Daoy (cell line): ENCODE data around the gene SEZ6L. TPM values are rescaled to one million over a fixed set of nuclear protein-coding genes. Genes with fewer than 3 reads are reported as not detected.
A peak's percentile ranks its signal among the peaks of the same experiment; 100 is the strongest.

Source experiments
- DNase-seq: peaks from one replicate; pipeline ENCODE4 v3.0.0-alpha.2; 2015; ENCODE audit warnings: low read depth
- total RNA-seq: library from RNA; depleted of rRNA; stranded (reverse); fragments of >200 nt; shearing (Covaris generic); gene quantifications from 2 replicates; pipeline ENCODE4 v1.2.3, GENCODE V29; 2014

The SEZ6L gene
- total RNA-seq, 1 experiment from 2014 or later = not detected

GRCh38 chr22:26241361-26241760 is 72.1 kb downstream of the SEZ6L start:
- no peak for DNase-seq

DNA sequence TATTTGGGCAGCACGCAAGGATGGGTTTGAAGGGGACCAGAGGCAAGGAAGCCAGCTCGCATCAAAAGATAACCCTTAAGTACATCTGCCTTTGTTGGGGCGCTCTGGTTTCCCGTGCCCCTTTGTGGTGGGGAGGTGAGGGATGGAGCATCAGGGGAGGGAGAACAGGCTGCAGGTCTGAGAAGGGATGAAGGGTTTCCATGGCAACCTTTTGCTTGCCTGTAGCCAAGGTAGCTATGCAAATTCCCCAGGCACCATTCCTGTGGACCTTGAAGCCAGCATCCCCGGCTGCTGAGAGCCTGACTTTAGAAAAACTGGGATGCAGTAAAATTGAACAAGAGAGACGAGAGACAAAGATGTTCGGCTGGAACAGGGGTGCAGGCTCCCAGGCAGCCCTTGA is 75.7 kb downstream of the SEZ6L start:
- DNase-seq = no peak

- no peak for DNase-seq
Measured at GRCh38 chr22:26246552-26246951, 77.3 kb downstream of the SEZ6L start.

DNA sequence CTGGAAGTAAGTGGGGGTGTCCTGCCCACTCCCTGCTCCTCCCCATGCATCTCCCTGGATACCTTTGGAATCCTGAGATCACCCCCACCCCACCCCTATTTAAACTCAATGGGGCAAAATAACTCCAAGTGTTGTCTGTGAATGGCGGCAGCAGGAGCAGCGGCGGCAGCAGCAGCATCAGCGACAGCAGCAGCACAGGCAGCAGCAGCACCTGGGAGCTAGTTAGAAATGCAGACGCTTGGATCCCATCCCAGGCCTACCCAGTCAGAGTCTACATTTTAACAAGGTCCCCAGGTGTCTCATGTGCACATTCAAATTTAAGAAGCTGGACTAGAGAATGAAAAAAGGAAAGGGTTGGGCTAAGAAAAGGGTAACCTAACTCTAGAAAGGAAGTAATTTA is 82.6 kb downstream of the SEZ6L start:
- DNase-seq = no peak

DNA sequence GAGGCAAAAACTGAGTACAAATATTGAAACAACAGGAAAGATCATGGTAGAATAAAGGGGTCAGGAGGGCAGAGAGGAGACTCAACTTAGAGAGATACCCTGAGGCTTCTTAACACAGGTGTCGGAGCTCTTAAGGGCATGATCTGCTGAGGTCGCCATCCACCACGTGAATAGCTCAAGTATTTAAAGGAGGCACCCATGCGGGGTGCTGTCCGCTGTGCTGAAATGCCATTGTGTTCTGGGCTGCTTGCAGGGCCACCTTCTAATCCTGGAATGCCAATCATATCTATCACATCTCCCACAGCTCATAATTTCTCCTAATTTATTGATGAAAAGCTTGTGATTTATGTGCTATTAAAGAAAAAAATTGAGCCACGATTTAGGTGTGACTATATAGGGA is 90.2 kb downstream of the SEZ6L start:
- DNase-seq = peak; percentile 46

- no peak for DNase-seq
Measured at GRCh38 chr22:26264162-26264561, 94.9 kb downstream of the SEZ6L start.

DNA sequence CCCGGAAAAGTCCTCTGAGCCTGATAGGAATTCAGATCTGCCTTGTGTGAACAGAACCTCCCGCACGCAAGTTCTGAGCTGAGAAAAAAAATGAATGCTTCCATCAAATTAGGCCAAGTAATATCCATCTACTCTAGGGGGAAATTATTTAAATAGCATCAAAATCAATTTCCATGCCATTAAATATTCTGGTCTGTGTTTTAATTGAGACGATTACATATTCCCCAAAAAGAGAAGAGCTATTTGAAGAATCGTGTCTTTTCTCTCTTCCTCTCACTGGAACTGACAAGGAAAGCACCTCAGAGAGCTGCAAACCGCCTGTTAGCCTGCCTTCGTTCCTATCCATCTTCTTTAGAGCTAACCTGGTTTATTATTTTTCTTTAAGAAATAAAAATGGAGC is 96.0 kb downstream of the SEZ6L start:
- DNase-seq = no peak

- DNase-seq = no peak
Measured at GRCh38 chr22:26265909-26266308, 96.6 kb downstream of the SEZ6L start.

DNA sequence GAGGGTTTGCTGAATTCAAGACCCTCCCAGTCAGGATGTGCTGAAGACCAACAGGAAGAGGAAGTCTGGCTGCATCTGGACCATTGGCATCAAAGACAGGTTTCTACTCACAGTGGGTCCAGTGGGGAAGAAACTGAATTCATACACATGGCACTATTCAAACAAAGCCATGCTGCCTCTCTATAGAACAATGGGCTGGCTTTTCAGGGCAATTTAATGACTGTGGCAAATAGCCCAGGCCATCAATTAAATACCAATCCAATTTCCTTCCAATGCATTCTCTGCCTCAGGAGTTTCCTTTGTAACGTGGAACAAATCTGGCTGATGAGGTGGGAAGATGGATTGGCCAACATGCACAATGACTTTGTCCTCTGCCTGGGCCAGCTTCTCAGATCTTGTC is 98.6 kb downstream of the SEZ6L start:
- DNase-seq = no peak

DNA sequence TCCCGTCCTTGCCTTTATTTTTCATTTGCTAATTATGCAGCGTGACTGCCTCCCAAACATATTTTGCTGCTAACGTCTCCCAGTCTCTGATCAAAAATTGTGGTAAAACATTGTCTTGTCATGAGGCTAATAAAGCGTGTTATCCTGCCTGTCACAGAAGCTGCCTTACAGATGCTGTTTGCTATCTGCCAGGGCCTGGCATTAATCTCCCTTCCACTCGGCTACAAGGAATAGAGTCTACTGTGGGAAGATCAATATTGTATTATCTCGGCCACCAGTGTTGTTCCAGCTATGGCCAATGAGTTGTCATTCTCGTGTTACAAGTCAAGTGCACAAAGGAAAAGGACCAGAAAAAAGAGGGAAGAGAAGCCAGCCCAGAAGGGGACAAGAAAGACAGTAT is 100.3 kb downstream of the SEZ6L start:
- no peak for DNase-seq

DNA sequence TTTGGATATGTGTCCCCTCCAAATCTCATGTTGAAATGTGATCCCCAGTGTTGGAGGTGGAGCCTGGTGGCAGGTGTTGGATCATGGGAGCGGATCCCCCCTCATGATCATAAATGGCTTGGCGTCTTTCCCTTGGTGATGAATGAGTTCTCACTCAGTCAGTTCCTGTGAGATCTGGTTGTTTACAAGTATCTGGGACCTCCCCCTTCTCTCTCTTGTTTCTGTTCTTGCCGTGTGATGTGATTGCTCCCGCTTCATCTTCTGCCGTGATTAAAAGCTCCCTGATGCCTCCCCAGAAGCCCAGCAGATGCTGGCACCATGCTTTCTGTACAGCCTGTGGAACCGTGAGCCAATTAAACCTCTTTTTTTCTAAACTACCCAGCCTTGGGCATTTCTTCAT is 102.2 kb downstream of the SEZ6L start:
- no peak for DNase-seq

DNA sequence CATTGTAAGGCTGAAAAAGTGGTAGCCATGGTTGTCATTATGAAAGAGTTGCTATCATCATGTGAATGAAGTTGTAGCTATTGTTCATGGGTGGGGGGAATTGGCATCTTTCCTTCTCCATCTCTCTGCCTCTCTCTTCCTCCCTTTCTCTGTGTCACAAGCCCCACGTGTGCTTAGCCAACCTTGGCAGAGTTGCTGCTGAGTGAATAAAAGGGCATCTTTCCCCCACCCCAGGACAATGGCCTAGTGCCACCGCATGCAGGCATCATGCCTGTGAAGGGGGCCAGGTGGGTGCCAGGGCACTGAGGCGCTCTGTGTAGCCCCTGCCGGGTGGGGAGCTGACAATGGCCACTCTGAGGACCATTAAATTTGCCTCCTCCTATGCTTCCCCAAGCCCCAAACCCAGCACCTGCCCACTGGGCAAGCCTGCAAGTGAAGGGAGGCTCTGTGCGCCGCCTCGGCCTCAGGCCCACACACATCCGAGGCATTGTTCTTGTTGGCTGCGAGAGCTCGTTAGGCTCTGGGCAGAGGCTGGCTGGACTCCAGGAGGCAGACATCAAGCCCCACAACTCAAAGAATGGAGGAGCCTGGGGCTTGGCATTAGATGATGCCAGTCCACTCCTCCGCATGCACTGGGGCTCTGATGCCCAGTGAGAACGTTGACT is 103.9 kb downstream of the SEZ6L start:
- DNase-seq = no peak

DNA sequence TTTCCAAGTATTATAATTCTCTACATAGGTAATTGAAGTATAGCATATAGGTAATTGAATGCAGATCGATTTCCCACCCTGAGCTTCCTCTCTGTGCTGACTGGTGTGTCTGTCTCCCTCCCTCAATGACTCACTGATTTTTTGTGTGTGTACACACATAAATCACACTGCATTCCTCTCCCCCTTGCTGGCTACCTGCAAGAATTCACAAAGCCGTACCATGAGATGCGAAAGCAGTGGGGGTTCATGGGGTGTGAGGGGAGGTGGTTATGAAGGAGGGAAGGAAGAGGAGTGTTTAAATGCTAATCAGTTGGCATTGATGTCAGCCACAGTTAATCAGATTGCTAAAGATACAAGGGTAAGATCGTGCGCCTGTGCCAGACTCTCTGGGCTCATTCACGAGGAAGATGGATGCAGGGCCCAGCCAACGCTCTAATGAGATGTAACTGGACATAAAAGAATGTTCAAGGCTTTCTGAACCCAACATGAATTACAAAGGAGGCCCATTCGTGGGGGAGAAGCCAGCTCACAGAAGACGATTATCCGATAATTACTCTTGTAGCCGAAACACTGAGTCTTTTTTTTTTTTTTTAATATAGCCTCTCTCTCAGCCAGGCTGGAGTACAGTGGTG is 107.4 kb downstream of the SEZ6L start:
- DNase-seq = peak; percentile 13

DNA sequence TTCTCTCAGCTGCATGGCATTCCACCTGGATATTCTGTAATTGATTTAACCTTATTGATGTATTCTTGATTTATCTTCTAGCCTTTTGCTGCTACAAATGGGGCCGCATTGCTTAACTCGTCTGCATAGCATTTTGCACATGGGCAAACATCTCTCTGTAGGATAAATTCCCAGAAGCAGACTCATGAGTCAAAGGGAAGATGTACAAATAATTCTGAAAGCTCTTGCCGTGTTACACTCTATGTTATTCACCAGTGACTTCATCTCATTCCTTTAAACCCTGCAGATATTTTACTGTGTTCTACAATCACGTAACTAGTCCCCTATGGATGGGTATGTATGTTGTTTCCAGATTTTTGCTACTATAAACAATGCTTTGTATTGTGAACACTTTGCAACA is 112.7 kb downstream of the SEZ6L start:
- DNase-seq = no peak

DNA sequence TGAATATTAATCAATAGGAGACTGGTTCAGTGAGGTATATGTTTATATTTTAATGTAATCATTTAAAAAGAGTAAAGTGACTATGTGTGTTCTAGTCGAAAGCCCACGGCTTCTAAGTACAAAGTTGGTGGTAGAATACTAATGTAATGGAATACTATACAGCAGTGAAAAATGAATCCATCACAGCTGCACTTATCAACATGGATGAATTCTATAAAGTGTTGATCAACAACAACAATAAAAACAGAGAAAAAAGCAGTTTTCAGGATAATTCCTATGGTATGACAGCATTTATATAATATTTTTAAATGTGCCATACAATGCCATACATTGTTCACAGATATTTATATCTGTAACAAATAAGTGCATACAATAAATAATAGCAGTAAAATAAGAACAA is 114.1 kb downstream of the SEZ6L start:
- no peak for DNase-seq

DNA sequence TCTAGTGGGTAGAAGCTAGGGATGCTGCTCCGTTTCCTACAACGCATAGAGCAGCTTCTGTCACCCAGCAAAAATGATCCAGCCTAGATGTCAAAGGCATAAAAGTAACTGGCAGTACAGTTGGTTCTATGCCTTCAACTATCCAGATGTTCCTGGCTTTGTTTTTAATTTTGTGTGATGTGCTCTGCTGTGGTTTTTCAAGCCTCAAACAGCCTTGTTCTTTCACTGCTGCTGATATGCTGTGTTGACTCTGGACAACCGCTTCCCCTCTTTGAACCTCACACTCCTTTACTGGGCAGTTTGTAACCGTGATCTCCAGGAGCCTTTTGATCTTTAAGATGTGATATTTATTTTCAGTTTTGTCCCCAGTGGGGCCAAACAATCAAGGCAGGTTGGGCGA is 116.4 kb downstream of the SEZ6L start:
- DNase-seq = no peak

- DNase-seq = no peak
Measured at GRCh38 chr22:26286091-26286820, 117.0 kb downstream of the SEZ6L start.

- DNase-seq = no peak
Measured at GRCh38 chr22:26287382-26288225, 118.3 kb downstream of the SEZ6L start.

GRCh38 chr22:26289611-26290101 is 120.4 kb downstream of the SEZ6L start:
- DNase-seq = no peak

DNA sequence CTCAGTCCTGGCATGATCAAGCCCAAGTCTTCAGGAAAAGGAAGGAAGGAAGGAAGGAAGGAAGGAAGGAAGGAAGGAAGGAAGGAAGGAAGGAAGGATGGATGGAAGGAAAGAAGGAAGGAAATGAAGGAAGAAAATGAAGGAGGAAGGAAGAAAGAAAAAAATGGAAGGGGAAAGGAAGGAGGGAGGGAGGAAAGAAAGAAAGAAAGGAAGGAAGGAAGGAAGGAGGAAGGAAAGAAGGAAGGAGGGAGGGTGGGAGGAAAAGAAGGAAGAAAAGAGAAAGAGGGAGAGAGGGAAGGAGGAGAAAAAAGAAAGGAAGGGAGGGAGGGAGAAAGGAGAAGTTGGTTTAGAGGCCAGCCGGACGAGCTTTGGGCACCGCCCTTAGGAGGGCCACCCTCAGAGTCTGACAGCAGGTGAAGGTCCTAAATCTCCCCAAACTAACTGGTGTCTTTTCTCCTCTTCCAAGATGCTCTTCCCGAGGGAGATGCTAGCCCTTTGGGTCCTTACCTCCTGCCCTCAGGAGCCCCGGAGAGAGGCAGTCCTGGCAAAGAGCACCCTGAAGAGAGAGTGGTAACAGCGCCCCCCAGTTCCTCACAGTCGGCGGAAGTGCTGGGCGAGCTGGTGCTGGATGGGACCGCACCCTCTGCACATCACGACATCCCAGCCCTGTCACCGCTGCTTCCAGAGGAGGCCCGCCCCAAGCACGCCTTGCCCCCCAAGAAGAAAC is 122.8 kb downstream of the SEZ6L start:
- no peak for DNase-seq

GRCh38 chr22:26292667-26292995 is 123.4 kb downstream of the SEZ6L start:
- DNase-seq = no peak
